Esophagus squamous epithelium (tissue), 4 donors: ENCODE results near the gene HERC3.

Experiments
- POLR2A ChIP-seq, 4 donors: fragments of 450-650 bp; IDR thresholded peaks; one replicate each; pipeline ENCODE4 v1.6.1; 2017; ENCODE audit warnings: antibody characterized with exemption in 4 of 4, mild to moderate bottlenecking in 4 of 4, moderate library complexity in 3 of 4
- TF ChIP-seq, protein P1 (sequence below), 6 experiments: fragments of 450-650 bp in 4 of 6; fragments of 200-600 bp in 2 of 6; sonication (generic) in 2 of 6; IDR thresholded peaks; one replicate each; pipeline ENCODE4 v1.5.1; 2016 to 2019; ENCODE audit warnings: antibody characterized with exemption in 6 of 6, mild to moderate bottlenecking in 4 of 6, moderate library complexity in 4 of 6

DNA sequence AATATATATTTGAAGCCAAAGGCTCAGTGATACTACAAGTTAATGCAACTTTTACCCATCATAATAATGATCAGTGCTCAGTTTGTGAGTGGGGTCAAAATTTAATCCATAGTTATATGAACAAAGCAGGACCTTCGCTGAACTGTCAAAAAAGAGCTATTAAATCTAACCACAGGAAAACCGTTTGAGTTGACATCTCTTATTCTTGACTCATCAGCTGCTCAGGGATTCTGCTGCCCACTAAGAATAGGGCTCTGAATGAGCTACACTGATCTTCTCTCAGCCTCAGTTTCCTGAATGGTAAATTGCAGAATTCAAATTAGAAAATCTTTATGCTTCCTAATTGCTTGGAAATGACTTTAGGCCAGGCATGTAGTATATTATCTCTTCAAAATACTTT is 150.3 kb downstream of the HERC3 start:
- TF ChIP-seq, protein P1, sequence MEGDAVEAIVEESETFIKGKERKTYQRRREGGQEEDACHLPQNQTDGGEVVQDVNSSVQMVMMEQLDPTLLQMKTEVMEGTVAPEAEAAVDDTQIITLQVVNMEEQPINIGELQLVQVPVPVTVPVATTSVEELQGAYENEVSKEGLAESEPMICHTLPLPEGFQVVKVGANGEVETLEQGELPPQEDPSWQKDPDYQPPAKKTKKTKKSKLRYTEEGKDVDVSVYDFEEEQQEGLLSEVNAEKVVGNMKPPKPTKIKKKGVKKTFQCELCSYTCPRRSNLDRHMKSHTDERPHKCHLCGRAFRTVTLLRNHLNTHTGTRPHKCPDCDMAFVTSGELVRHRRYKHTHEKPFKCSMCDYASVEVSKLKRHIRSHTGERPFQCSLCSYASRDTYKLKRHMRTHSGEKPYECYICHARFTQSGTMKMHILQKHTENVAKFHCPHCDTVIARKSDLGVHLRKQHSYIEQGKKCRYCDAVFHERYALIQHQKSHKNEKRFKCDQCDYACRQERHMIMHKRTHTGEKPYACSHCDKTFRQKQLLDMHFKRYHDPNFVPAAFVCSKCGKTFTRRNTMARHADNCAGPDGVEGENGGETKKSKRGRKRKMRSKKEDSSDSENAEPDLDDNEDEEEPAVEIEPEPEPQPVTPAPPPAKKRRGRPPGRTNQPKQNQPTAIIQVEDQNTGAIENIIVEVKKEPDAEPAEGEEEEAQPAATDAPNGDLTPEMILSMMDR (IDR thresholded peaks at IDR 0.05): no peak
- no peak for TF ChIP-seq POLR2A (IDR thresholded peaks at IDR 0.05)
